Measurements from ENCODE around the gene TOR1AIP2. TPM values are rescaled to one million over a fixed set of nuclear protein-coding genes. Genes with fewer than 3 reads are reported as not detected.

The TOR1AIP2 gene
- total RNA-seq, 4 donors from 2014 or later, result 61.5 to 73.8 (median 68.0) TPM

GRCh38 chr1:179924268-179924667 is 46.7 kb upstream of the TOR1AIP2 start:
- Histone ChIP-seq H3K27ac (no peak overlapping the region), H3K9me3 (no peaks in the 10 kb centered on the region), H3K4me3 (no peak overlapping the region), H3K27me3 (no peaks in the 10 kb centered on the region), H3K36me3 (peaks cover 4 to 26% of the 10 kb centered on the region in 2 donors), H3K4me1 (no peaks in the 10 kb centered on the region)
- no peak for ATAC-seq
- 86 to 89% methylated on average over 1 of the region's 1 CpG for WGBS, 2 donors (ENCODE audit: low coverage in 1 of 2)
- no peak for TF ChIP-seq POLR2AphosphoS5 (IDR thresholded peaks at IDR 0.05)

GRCh38 chr1:179923029-179923428 is 45.4 kb upstream of the TOR1AIP2 start:
- H3K27ac ChIP-seq, result no peak overlapping the region
- no peak for ATAC-seq
- H3K4me3 ChIP-seq, result no peak overlapping the region
- no peaks in the 10 kb centered on the region for H3K9me3 ChIP-seq
- H3K36me3 ChIP-seq, result peaks cover 4 to 39% of the 10 kb centered on the region in 2 donors
- H3K4me1 ChIP-seq, result no peaks in the 10 kb centered on the region
- TF ChIP-seq POLR2A (IDR thresholded peaks at IDR 0.05) (no peak), POLR2AphosphoS5 (IDR thresholded peaks at IDR 0.05) (no peak), CTCF (IDR thresholded peaks at IDR 0.05) (no peak), EP300 (IDR thresholded peaks at IDR 0.05) (no peak)
- no peaks in the 10 kb centered on the region for H3K27me3 ChIP-seq

GRCh38 chr1:179921981-179922872 is 44.6 kb upstream of the TOR1AIP2 start:
- ATAC-seq, result no peak
- no peak for TF ChIP-seq EP300 (IDR thresholded peaks at IDR 0.05)
- no peak for TF ChIP-seq POLR2AphosphoS5 (IDR thresholded peaks at IDR 0.05)
- TF ChIP-seq CTCF (IDR thresholded peaks at IDR 0.05), result no peak
- no peak for TF ChIP-seq POLR2A (IDR thresholded peaks at IDR 0.05)
- no peak overlapping the region for H3K27ac ChIP-seq
- H3K9me3 ChIP-seq, result no peaks in the 10 kb centered on the region
- no peaks in the 10 kb centered on the region for H3K4me1 ChIP-seq
- H3K36me3 ChIP-seq, result peaks cover 12 to 47% of the 10 kb centered on the region in 2 donors
- H3K4me3 ChIP-seq, result no peak overlapping the region
- H3K27me3 ChIP-seq, result no peaks in the 10 kb centered on the region
- WGBS, 2 donors (ENCODE audit: low coverage in 1 of 2), result 77 to 83% methylated on average over 5 to 8 of the region's 8 CpGs

GRCh38 chr1:179921472-179921871 is 43.9 kb upstream of the TOR1AIP2 start:
- 60 to 67% methylated on average over 1 of the region's 1 CpG for WGBS, 2 donors (ENCODE audit: low coverage in 1 of 2)
- H3K4me3 ChIP-seq, result no peak overlapping the region
- TF ChIP-seq EP300 (IDR thresholded peaks at IDR 0.05) (no peak), POLR2A (IDR thresholded peaks at IDR 0.05) (no peak), POLR2AphosphoS5 (IDR thresholded peaks at IDR 0.05) (no peak), CTCF (IDR thresholded peaks at IDR 0.05) (no peak)
- no peaks in the 10 kb centered on the region for H3K9me3 ChIP-seq
- H3K27me3 ChIP-seq, result no peaks in the 10 kb centered on the region
- peaks cover 16 to 54% of the 10 kb centered on the region in 2 donors for H3K36me3 ChIP-seq
- no peak overlapping the region for H3K27ac ChIP-seq
- no peaks in the 10 kb centered on the region for H3K4me1 ChIP-seq
- no peak for ATAC-seq

- no peak for ATAC-seq
- Histone ChIP-seq H3K36me3 (peaks cover 16 to 91% of the 10 kb centered on the region in 2 donors), H3K9me3 (no peaks in the 10 kb centered on the region), H3K27ac (no peak overlapping the region), H3K4me3 (no peak overlapping the region), H3K27me3 (no peaks in the 10 kb centered on the region), H3K4me1 (no peaks in the 10 kb centered on the region)
- 85 to 91% methylated on average over 8 to 10 of the region's 10 CpGs for WGBS, 2 donors (ENCODE audit: low coverage in 1 of 2)
- TF ChIP-seq EP300 (IDR thresholded peaks at IDR 0.05), result no peak
- TF ChIP-seq POLR2A (IDR thresholded peaks at IDR 0.05), result no peak
- no peak for TF ChIP-seq POLR2AphosphoS5 (IDR thresholded peaks at IDR 0.05)
These were observed 40.2 kb upstream of the TOR1AIP2 start for GRCh38 chr1:179917601-179918429.

Data from gastroesophageal sphincter (tissue), 4 donors.